Effector memory CD4-positive, alpha-beta T cell (primary cell): ENCODE results near the gene TMEM255B.

Experiments
- DNase-seq, 3 donors: peaks; one replicate each; pipeline ENCODE4 v3.0.0-alpha.2; 2020
- H3K27ac ChIP-seq: 2 replicates; pipeline ENCODE4 v1.7.0; 2013; ENCODE audit warnings: mild to moderate bottlenecking, low read length, moderate library complexity; ENCODE audit not compliant: insufficient read depth, poor library complexity, severe bottlenecking
- H3K27me3 ChIP-seq: replicated peaks from 2 replicates; pipeline ENCODE4 v1.7.0; 2013; ENCODE audit warnings: mild to moderate bottlenecking, low read length; ENCODE audit not compliant: insufficient read depth, control insufficient read depth, poor library complexity, severe bottlenecking
- H3K36me3 ChIP-seq: 2 replicates; pipeline ENCODE4 v1.7.0; 2013; ENCODE audit warnings: mild to moderate bottlenecking, low read length, moderate library complexity; ENCODE audit not compliant: control insufficient read depth, insufficient read depth
- H3K4me1 ChIP-seq: 2 replicates; pipeline ENCODE4 v1.7.0; 2013; ENCODE audit warnings: low read length, mild to moderate bottlenecking; ENCODE audit not compliant: control insufficient read depth, insufficient read depth, poor library complexity, severe bottlenecking
- H3K4me3 ChIP-seq: 2 replicates; pipeline ENCODE4 v1.7.0; 2013; ENCODE audit warnings: low read length, low read depth, mild to moderate bottlenecking; ENCODE audit not compliant: insufficient read depth, poor library complexity, severe bottlenecking
- H3K9me3 ChIP-seq: 2 replicates; pipeline ENCODE4 v1.7.0; 2013; ENCODE audit warnings: mild to moderate bottlenecking, low read length, moderate library complexity; ENCODE audit not compliant: control insufficient read depth

TMEM255B gene

DNA sequence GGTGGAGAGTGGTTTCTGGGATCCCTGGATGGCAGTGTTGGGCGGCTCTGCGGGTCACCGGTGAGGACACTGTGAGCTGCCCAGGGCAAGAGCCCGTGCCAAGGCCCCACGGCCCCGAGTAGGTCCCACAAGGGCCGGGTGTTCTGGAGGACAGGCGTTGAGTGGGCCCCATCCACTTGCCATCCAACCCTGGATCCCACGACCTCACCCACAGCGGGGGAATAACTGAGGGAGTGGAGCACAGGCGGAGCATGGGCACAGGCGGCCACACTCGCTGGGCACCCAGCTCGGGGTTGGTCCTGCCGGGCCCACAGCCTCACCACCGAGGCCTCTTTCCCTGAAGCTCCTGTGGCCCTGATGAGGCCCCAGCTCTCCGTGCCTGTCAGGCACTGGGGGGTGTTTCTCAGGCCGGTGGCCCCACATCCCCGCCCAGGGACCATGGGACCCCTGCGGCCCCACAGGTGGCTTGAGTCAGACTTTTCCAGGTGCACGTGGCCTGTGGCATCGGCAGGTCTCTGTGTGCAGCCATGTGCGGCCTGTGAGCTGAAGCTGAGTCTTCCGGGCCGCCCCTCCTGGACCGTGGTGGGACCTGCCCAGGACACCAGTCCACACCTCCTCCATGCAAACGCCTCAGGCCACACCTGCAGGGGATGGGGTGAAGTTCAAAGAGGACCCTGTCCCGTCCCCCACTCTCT lies 16.6 kb downstream of the TMEM255B start:
- H3K27me3 ChIP-seq = no peaks in the 10 kb centered on the region
- no peak for DNase-seq
- H3K4me3 ChIP-seq = no peak overlapping the region
- no peak overlapping the region for H3K27ac ChIP-seq
- H3K4me1 ChIP-seq = no peaks in the 10 kb centered on the region
- no peaks in the 10 kb centered on the region for H3K36me3 ChIP-seq
- H3K9me3 ChIP-seq = no peaks in the 10 kb centered on the region

- Histone ChIP-seq H3K9me3 (no peaks in the 10 kb centered on the region), H3K4me3 (no peak overlapping the region), H3K36me3 (no peaks in the 10 kb centered on the region), H3K27me3 (no peaks in the 10 kb centered on the region), H3K27ac (no peak overlapping the region), H3K4me1 (no peaks in the 10 kb centered on the region)
- DNase-seq = no peak
Measured at GRCh38 chr13:113776231-113777125, 17.5 kb downstream of the TMEM255B start.

GRCh38 chr13:113777311-113778260 lies 18.6 kb downstream of the TMEM255B start:
- Histone ChIP-seq H3K36me3 (no peaks in the 10 kb centered on the region), H3K9me3 (no peaks in the 10 kb centered on the region), H3K27ac (no peak overlapping the region), H3K4me3 (no peak overlapping the region), H3K27me3 (no peaks in the 10 kb centered on the region), H3K4me1 (no peaks in the 10 kb centered on the region)
- DNase-seq = no peak

- Histone ChIP-seq H3K4me3 (no peak overlapping the region), H3K27me3 (no peaks in the 10 kb centered on the region), H3K4me1 (no peaks in the 10 kb centered on the region), H3K27ac (no peak overlapping the region), H3K36me3 (no peaks in the 10 kb centered on the region), H3K9me3 (no peaks in the 10 kb centered on the region)
- no peak for DNase-seq
Measured at GRCh38 chr13:113781571-113781970, 22.5 kb downstream of the TMEM255B start.

DNA sequence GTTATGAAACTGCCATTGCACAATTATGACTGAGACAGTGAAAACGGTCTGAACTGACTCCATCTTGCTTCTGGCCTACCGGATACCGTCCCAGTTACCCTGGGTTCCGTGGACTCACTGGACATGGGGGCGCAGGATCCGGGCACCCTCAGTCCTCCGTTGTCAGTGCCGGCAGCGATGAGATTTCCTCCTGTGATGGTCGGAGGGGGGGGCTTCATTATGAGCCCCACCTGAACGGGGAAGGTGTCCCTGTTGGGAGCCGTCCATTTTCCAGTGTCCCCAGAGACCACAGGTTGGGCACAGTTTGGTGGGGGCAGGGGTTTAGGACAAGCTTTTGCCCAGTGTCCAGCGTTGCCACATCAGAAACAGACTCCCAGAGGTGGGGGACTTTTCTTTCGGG lies 23.4 kb downstream of the TMEM255B start:
- Histone ChIP-seq H3K4me3 (no peak overlapping the region), H3K4me1 (no peaks in the 10 kb centered on the region), H3K27ac (no peak overlapping the region), H3K36me3 (no peaks in the 10 kb centered on the region), H3K9me3 (no peaks in the 10 kb centered on the region), H3K27me3 (no peaks in the 10 kb centered on the region)
- DNase-seq = no peak

DNA sequence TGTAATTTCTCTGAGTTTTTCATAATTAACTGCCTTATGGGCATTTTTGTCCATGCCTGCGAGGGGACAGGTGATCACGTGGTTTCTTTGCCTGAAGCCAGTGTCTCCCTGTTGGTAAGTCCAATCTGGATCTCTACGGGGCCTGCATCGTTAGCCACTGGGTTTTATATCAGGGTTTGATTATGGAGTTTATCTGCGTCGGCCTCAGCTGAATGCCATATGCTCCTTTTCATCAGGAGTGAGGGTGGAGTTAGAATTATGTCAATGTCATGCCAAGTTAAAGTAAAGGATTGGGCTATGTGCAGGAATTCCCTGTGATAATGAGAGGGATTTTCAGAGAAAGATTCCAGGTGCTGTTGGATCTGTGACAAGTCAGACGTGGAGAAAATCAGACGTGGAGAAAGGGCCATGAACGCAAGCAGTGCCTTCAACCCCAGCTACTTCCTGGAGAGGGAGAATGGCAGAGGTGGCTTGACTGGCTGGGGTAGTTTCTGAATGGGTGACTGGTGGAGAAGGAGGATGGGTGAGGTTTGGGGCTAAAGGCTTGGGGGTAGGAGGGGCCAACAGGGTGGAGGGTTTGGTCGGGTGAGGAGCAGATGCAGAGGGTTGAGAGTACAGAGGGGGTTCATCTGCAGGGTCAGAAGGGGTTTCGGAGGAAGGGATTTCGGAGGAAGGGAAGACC lies 24.3 kb downstream of the TMEM255B start:
- Histone ChIP-seq H3K4me3 (no peak overlapping the region), H3K9me3 (no peaks in the 10 kb centered on the region), H3K27me3 (no peaks in the 10 kb centered on the region), H3K27ac (no peak overlapping the region), H3K36me3 (no peaks in the 10 kb centered on the region), H3K4me1 (no peaks in the 10 kb centered on the region)
- DNase-seq = no peak

DNA sequence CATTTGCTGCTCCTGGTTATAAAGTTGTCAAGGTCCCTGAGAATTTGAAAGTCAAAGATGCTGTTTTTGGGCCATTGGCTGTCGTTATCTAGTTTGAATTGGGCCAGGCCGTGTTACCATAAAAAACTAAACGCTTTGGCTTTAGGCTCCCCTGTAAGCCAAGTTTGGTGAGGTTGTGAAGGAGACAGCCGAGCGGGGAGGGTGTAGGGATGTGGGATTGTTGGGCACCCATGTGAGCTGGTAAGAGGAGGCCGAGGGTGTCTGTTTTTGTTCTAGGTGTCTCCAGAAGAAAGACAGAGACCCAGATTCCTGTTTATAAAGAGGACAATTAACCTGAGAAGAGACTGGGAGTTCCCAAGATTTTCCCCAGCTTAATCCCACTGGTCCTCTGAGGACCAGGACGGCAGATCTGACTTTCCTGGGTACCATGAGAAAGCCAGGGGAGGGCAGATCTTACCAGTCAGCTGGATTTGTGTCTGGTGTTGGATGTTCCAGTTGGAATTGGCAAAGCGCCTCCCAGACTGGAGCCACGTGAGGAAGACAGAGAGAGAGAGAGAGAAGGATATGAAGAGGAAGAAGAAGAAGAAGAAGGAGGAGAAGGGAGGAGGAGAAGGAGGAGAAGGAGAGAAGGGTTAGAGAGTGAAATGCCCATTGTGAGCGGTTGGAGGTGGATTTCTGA lies 25.1 kb downstream of the TMEM255B start:
- Histone ChIP-seq H3K27ac (no peak overlapping the region), H3K36me3 (no peaks in the 10 kb centered on the region), H3K4me1 (no peaks in the 10 kb centered on the region)

GRCh38 chr13:113784645-113785024 lies 25.6 kb downstream of the TMEM255B start:
- H3K4me1 ChIP-seq = no peaks in the 10 kb centered on the region
- H3K4me3 ChIP-seq = no peak overlapping the region
- no peak overlapping the region for H3K27ac ChIP-seq
- no peaks in the 10 kb centered on the region for H3K36me3 ChIP-seq
- H3K27me3 ChIP-seq = no peaks in the 10 kb centered on the region
- no peaks in the 10 kb centered on the region for H3K9me3 ChIP-seq
- DNase-seq = no peak

More for the DNA sequence above, 25.1 kb downstream of the TMEM255B start:
- no peaks in the 10 kb centered on the region for H3K9me3 ChIP-seq
- H3K4me3 ChIP-seq = no peak overlapping the region
- DNase-seq = no peak
- no peaks in the 10 kb centered on the region for H3K27me3 ChIP-seq
